IMR-90 (cell line): ENCODE results near the gene DSE. TPM values are rescaled to one million over a fixed set of nuclear protein-coding genes. Genes with fewer than 3 reads are reported as not detected.

Experiments
- ATAC-seq: fragments of 200-7000 bp; cut with Tn5 transposase; 2 replicates; pipeline ENCODE4 v1.9.1; 2020; ENCODE audit warnings: low read depth, mild to moderate bottlenecking, moderate library complexity
- BruUV-seq: library from RNA; stranded (reverse); fragments of 400-500 nt; replicated peaks from 2 replicates; lab custom pipeline; 2021; lab: Mats Ljungman, UMichigan
- CTCF ChIA-PET: fragments of 300-600 bp; formaldehyde crosslinking; extraction: SDS; loops from one replicate; lab custom pipeline; 2021; ENCODE audit warnings: antibody characterized with exemption; lab: Yijun Ruan, JAX
- POLR2A ChIA-PET: fragments of 300-600 bp; sonication (Branson Sonifier 250); formaldehyde crosslinking; loops from one replicate; lab custom pipeline; 2022; ENCODE audit warnings: antibody characterized with exemption; ENCODE audit not compliant: unreplicated experiment; lab: Charles Lee
- DNase-seq: peaks from one replicate; pipeline ENCODE4 v3.0.0; 2013
- H2AFZ ChIP-seq: replicated peaks from 2 replicates; pipeline ENCODE3; 2013; ENCODE audit warnings: low read length, mild to moderate bottlenecking; ENCODE audit not compliant: poor library complexity
- H2AK5ac ChIP-seq: 2 replicates; pipeline ENCODE4 v1.6.1; 2013; ENCODE audit warnings: low read depth, low read length, inconsistent platforms
- H2AK9ac ChIP-seq: replicated peaks from 2 replicates; pipeline ENCODE3; 2013; ENCODE audit warnings: mild to moderate bottlenecking, low read depth, low read length, moderate library complexity; ENCODE audit not compliant: poor library complexity
- H2BK120ac ChIP-seq: 2 replicates; pipeline ENCODE4 v1.6.1; 2013; ENCODE audit warnings: low read depth, low read length, inconsistent platforms
- H2BK15ac ChIP-seq: 3 replicates; pipeline ENCODE4 v1.6.1; 2013; ENCODE audit warnings: low read depth, low read length, inconsistent platforms
- H2BK20ac ChIP-seq: 2 replicates; pipeline ENCODE4 v1.6.1; 2013; ENCODE audit warnings: low read depth, mild to moderate bottlenecking, inconsistent platforms, low read length, moderate library complexity
- H2BK5ac ChIP-seq: 2 replicates; pipeline ENCODE4 v1.6.1; 2013; ENCODE audit warnings: mild to moderate bottlenecking, low read depth, low read length, inconsistent platforms; ENCODE audit not compliant: poor library complexity, severe bottlenecking
- H3K14ac ChIP-seq: replicated peaks from 2 replicates; pipeline ENCODE4 v1.6.1; 2013; ENCODE audit warnings: low read depth, low read length, inconsistent platforms
- H3K18ac ChIP-seq: 2 replicates; pipeline ENCODE4 v1.6.1; 2013; ENCODE audit warnings: low read depth, low read length, control low read depth
- H3K23ac ChIP-seq: 2 replicates; pipeline ENCODE4 v1.6.1; 2013; ENCODE audit warnings: low read depth, low read length, inconsistent platforms
- H3K27ac ChIP-seq: 2 replicates; pipeline ENCODE4 v1.5.1; 2013; ENCODE audit warnings: mild to moderate bottlenecking, control low read depth, low read length; ENCODE audit not compliant: insufficient read depth
- H3K27me3 ChIP-seq: 2 replicates; pipeline ENCODE4 v1.6.1; 2013; ENCODE audit warnings: low read length; ENCODE audit not compliant: control insufficient read depth, insufficient read depth
- H3K36me3 ChIP-seq: 2 replicates; pipeline ENCODE4 v1.6.1; 2013; ENCODE audit warnings: low read length, mixed read lengths; ENCODE audit not compliant: control insufficient read depth, insufficient read depth
- H3K4ac ChIP-seq: 2 replicates; pipeline ENCODE4 v1.6.1; 2013; ENCODE audit warnings: low read depth, low read length, inconsistent platforms
- H3K4me1 ChIP-seq: 2 replicates; pipeline ENCODE4 v1.6.1; 2013; ENCODE audit warnings: low read length, mixed read lengths; ENCODE audit not compliant: control insufficient read depth, insufficient read depth
- H3K4me2 ChIP-seq: 2 replicates; pipeline ENCODE4 v1.6.1; 2013; ENCODE audit warnings: low read depth, mild to moderate bottlenecking, control low read depth, low read length, moderate library complexity
- H3K4me3 ChIP-seq: 2 replicates; pipeline ENCODE4 v1.5.1; 2013; ENCODE audit warnings: low read depth, mild to moderate bottlenecking, control low read depth, low read length, moderate library complexity; ENCODE audit not compliant: insufficient read depth
- H3K56ac ChIP-seq: 2 replicates; pipeline ENCODE4 v1.6.1; 2013; ENCODE audit warnings: low read length, inconsistent platforms; ENCODE audit not compliant: insufficient read depth; ENCODE audit errors: extremely low read depth
- H3K79me1 ChIP-seq, 2 experiments: 2 replicates each; pipeline ENCODE4 v1.6.1; 2013; ENCODE audit warnings: low read length in 2 of 2, inconsistent platforms in 1 of 2, low read depth in 1 of 2
- H3K9ac ChIP-seq: 2 replicates; pipeline ENCODE4 v1.6.1; 2013; ENCODE audit warnings: low read depth, low read length, control low read depth
- H3K9me1 ChIP-seq: 2 replicates; pipeline ENCODE4 v1.6.1; 2013; ENCODE audit warnings: low read length, inconsistent platforms; ENCODE audit not compliant: insufficient read depth
- H3K9me3 ChIP-seq: 2 replicates; pipeline ENCODE4 v1.6.1; 2013; ENCODE audit warnings: low read length; ENCODE audit not compliant: control insufficient read depth, insufficient read depth
- H4K20me1 ChIP-seq: 2 replicates; pipeline ENCODE4 v1.6.1; 2013; ENCODE audit warnings: low read length, inconsistent platforms; ENCODE audit not compliant: insufficient read depth
- H4K5ac ChIP-seq: 2 replicates; pipeline ENCODE4 v1.6.1; 2013; ENCODE audit warnings: mild to moderate bottlenecking, low read depth, low read length, control low read depth
- H4K8ac ChIP-seq, 2 experiments: 2 replicates each; pipeline ENCODE4 v1.6.1; 2013; ENCODE audit warnings: low read depth in 2 of 2, low read length in 2 of 2, control low read depth in 1 of 2, inconsistent platforms in 1 of 2
- H4K91ac ChIP-seq: 2 replicates; pipeline ENCODE4 v1.6.1; 2013; ENCODE audit warnings: low read depth, low read length, inconsistent platforms; ENCODE audit not compliant: insufficient read depth
- BHLHE40 ChIP-seq: fragments of 150-350 bp; IDR thresholded peaks from 2 replicates; pipeline ENCODE4 v1.6.1; 2016; ENCODE audit warnings: mild to moderate bottlenecking, low read depth, low read length
- CEBPB ChIP-seq: IDR thresholded peaks from 2 replicates; pipeline ENCODE4 v1.6.1; 2012; ENCODE audit warnings: low read depth, low read length, improper control_type of control experiment
- CHD1 ChIP-seq: IDR thresholded peaks from 2 replicates; pipeline ENCODE4 v1.6.1; 2012; ENCODE audit warnings: low read depth, low read length, improper control_type of control experiment
- ELK1 ChIP-seq: fragments of 150-350 bp; IDR thresholded peaks from 2 replicates; pipeline ENCODE4 v1.6.1; 2016; ENCODE audit warnings: low read depth, mild to moderate bottlenecking, low read length, moderate library complexity, borderline replicate concordance
- FOS ChIP-seq: fragments of 150-350 bp; IDR thresholded peaks from 2 replicates; pipeline ENCODE4 v1.6.1; 2016; ENCODE audit warnings: low read depth, low read length
- MAFK ChIP-seq: IDR thresholded peaks from 2 replicates; pipeline ENCODE4 v1.6.1; 2012; ENCODE audit warnings: low read depth, low read length, improper control_type of control experiment
- MAZ ChIP-seq: IDR thresholded peaks from 2 replicates; pipeline ENCODE4 v1.6.1; 2012; ENCODE audit warnings: low read depth, mild to moderate bottlenecking, low read length, improper control_type of control experiment, moderate library complexity, borderline replicate concordance
- MXI1 ChIP-seq: IDR thresholded peaks from 2 replicates; pipeline ENCODE4 v1.6.1; 2012; ENCODE audit warnings: low read depth, mild to moderate bottlenecking, low read length, moderate library complexity, borderline replicate concordance
- NFE2L2 ChIP-seq: fragments of 150-350 bp; IDR thresholded peaks from 2 replicates; pipeline ENCODE4 v1.6.1; 2016; ENCODE audit warnings: low read depth, mild to moderate bottlenecking, low read length
- POLR2A ChIP-seq: IDR thresholded peaks from 2 replicates; pipeline ENCODE4 v1.6.1; 2012; ENCODE audit warnings: mild to moderate bottlenecking, low read depth, low read length
- RAD21 ChIP-seq: IDR thresholded peaks from 2 replicates; pipeline ENCODE4 v1.6.1; 2012; ENCODE audit warnings: low read length, improper control_type of control experiment
- RCOR1 ChIP-seq: IDR thresholded peaks from 2 replicates; pipeline ENCODE4 v1.6.1; 2012; ENCODE audit warnings: mild to moderate bottlenecking, low read length, improper control_type of control experiment; ENCODE audit not compliant: insufficient replicate concordance
- RFX5 ChIP-seq: IDR thresholded peaks from 2 replicates; pipeline ENCODE4 v1.8.0; 2012; ENCODE audit warnings: low read depth, mild to moderate bottlenecking, low read length, moderate library complexity
- SMC3 ChIP-seq: fragments of 150-350 bp; IDR thresholded peaks from 2 replicates; pipeline ENCODE4 v1.6.1; 2016; ENCODE audit warnings: low read depth, mild to moderate bottlenecking, antibody characterized with exemption, low read length, moderate library complexity
- whole genome bisulfite sequencing, 2 experiments: methylation state at CpG; one replicate each; pipeline versions ENCODE4 v1.1.5 to v1.1.7; 2013; ENCODE audit warnings: missing lambda C conversion rate in 2 of 2; ENCODE audit not compliant: insufficient read length in 1 of 2; ENCODE audit errors: extremely low coverage in 2 of 2; 5-methylcytosine and 5-hydroxymethylcytosine counted together
- dilution Hi-C: fragments of 300-500 bp; cut with HindIII; formaldehyde crosslinking; loops from one replicate; pipeline ENCODE4 v1.14.3; 2018; ENCODE audit warnings: low sequenced_read_pairs; ENCODE audit not compliant: unreplicated experiment
- in situ Hi-C: fragments of 300-500 bp; cut with MboI; formaldehyde crosslinking; loops from 3 replicates; pipeline ENCODE4 v1.14.3; 2019; ENCODE audit warnings: low sequenced_read_pairs, inconsistent platforms, mixed read lengths
- intact Hi-C: fragments of 100-400 bp; cut with micrococcal nuclease; formaldehyde crosslinking; loops from 2 replicates; pipeline ENCODE4 v1.10.0; 2022
- polyA plus RNA-seq, 3 experiments: library from polyadenylated mRNA; depleted of rRNA; stranded (reverse); fragments of >200 nt; gene quantifications; 2 replicates each; pipeline ENCODE4 v1.2.3, GENCODE V29; 2012; ENCODE audit warnings: low replicate concordance in 1 of 3
- total RNA-seq: library from RNA; depleted of rRNA; stranded (reverse); fragments of >200 nt; gene quantifications from 2 replicates; pipeline ENCODE4 v1.2.3, GENCODE V29; 2012
- TF ChIP-seq, protein P1 (sequence below): conservative IDR thresholded peaks from 2 replicates; pipeline ENCODE4 v1.5.1; 2012; ENCODE audit warnings: mild to moderate bottlenecking, low read depth, low read length, improper control_type of control experiment
- TF ChIP-seq, protein P2 (sequence below): fragments of 150-350 bp; IDR thresholded peaks from 2 replicates; pipeline ENCODE4 v1.6.1; 2017; ENCODE audit warnings: mild to moderate bottlenecking, antibody characterized with exemption, low read length, low read depth

Gene DSE
- total and polyA plus RNA-seq, 2 of the 4 experiments (the other 2 are of a cell fraction): 48.0 to 154 TPM

- TF ChIP-seq CHD1 (no peak), RAD21 (no peak), FOS (no peak), MAZ (no peak), BHLHE40 (no peak), MXI1 (no peak), POLR2A (no peak), SMC3 (no peak), ELK1 (no peak), RFX5 (no peak), NFE2L2 (no peak), CEBPB (no peak), MAFK (no peak), RCOR1 (no peak)
- TF ChIP-seq, protein P1, sequence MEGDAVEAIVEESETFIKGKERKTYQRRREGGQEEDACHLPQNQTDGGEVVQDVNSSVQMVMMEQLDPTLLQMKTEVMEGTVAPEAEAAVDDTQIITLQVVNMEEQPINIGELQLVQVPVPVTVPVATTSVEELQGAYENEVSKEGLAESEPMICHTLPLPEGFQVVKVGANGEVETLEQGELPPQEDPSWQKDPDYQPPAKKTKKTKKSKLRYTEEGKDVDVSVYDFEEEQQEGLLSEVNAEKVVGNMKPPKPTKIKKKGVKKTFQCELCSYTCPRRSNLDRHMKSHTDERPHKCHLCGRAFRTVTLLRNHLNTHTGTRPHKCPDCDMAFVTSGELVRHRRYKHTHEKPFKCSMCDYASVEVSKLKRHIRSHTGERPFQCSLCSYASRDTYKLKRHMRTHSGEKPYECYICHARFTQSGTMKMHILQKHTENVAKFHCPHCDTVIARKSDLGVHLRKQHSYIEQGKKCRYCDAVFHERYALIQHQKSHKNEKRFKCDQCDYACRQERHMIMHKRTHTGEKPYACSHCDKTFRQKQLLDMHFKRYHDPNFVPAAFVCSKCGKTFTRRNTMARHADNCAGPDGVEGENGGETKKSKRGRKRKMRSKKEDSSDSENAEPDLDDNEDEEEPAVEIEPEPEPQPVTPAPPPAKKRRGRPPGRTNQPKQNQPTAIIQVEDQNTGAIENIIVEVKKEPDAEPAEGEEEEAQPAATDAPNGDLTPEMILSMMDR: no peak
- TF ChIP-seq, protein P2, sequence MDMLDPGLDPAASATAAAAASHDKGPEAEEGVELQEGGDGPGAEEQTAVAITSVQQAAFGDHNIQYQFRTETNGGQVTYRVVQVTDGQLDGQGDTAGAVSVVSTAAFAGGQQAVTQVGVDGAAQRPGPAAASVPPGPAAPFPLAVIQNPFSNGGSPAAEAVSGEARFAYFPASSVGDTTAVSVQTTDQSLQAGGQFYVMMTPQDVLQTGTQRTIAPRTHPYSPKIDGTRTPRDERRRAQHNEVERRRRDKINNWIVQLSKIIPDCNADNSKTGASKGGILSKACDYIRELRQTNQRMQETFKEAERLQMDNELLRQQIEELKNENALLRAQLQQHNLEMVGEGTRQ: no peak
- dilution Hi-C loops (no loop called here), intact Hi-C loops (no loop called here), in situ Hi-C loops (no loop called here)
- Histone ChIP-seq H4K91ac (no peak overlapping the region), H3K27me3 (no peaks in the 10 kb centered on the region), H3K9ac (no peak overlapping the region), H4K20me1 (no peaks in the 10 kb centered on the region), H2AK9ac (no peak overlapping the region), H2BK15ac (no peak overlapping the region), H3K56ac (no peak overlapping the region), H3K4me1 (no peaks in the 10 kb centered on the region), H2BK5ac (no peak overlapping the region), H3K14ac (no peak overlapping the region), H2AFZ (no peak overlapping the region), H3K9me1 (no peaks in the 10 kb centered on the region), H3K4ac (no peak overlapping the region), H2AK5ac (no peak overlapping the region), H2BK20ac (no peak overlapping the region), H3K18ac (no peak overlapping the region), H3K9me3 (no peaks in the 10 kb centered on the region), H3K4me3 (no peak overlapping the region), H3K23ac (no peak overlapping the region), H2BK120ac (no peak overlapping the region), H4K8ac (no peak overlapping the region), H3K36me3 (no peaks in the 10 kb centered on the region), H4K5ac (no peak overlapping the region), H3K4me2 (no peak overlapping the region), H3K79me1 (no peaks in the 10 kb centered on the region), H3K27ac (no peak overlapping the region)
- no TSS peak for BruUV-seq
- DNase-seq (peak; percentile 24), ATAC-seq (peak; percentile 48; the same call in 1 of the 2 replicates)
- ChIA-PET POLR2A (no interaction called here), CTCF (no interaction called here)
- WGBS, 2 experiments: no CpG with 5 or more reads among the region's 5 CpGs
Observed at GRCh38 chr6:116476002-116476678, 105.4 kb downstream of the DSE start.
